HG03432 (cell line): Measurements from ENCODE around the gene CLEC9A.
"Not testable (repeated sequence)": the region's sequence is repeated elsewhere in the genome, so short reads cannot be mapped to it uniquely, and the experiment has no call there.

Experiments used
- ATAC-seq: cut with Tn5 transposase; IDR thresholded peaks from one replicate; pipeline ENCODE4 v1.9.1; 2021; ENCODE audit warnings: mild to moderate bottlenecking, moderate library complexity; ENCODE audit not compliant: unreplicated experiment

Gene CLEC9A

DNA sequence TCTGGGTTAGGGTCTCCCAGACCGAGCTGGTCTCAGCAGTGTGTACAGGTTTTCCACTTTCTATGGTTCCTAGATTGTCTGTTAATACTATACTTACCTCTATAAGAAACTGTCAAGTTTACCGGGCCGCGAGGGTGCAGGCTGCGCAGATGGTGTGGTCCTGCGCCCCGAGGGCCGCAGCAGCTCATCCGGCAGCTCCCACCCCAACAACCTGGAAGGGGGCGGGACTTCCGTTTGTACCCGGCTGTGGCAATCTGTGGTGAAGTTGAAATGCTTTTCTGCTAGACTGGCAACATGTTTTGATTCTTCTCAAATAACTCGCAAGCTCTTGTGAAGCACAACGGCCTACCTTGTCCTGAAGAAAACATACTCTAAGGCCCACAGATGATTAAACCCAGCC, at the start of gene CLEC9A:
TSS of gene CLEC9A (plus strand) at position 237 of the 400 bp plus-strand sequence. CDS start 22,006 bp downstream, outside the sequence.
- no peak for ATAC-seq

GRCh38 chr12:9991876-9992275, 38.6 kb upstream of the CLEC9A start:
- ATAC-seq = no peak

DNA sequence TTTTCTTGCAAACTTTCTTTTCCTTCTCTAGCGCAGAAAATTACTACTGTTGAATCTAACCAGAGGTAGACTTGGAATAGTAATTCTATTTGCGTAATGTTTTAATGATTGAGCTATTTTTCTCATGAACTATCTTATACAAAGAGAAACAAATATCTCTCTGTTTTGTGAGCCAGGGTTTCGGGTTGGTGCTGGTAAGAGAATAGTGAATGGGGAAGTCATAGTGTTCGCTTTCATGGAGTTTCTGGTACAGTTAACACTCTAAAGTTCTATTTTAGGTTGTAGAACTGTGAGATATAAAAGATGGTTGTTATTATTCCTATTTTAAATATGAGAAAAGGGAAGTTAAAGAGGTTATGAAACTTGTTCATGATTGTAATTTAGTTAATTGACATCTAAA, 38.2 kb upstream of the CLEC9A start:
- no peak for ATAC-seq

GRCh38 chr12:9999016-9999415, 31.5 kb upstream of the CLEC9A start, which contains the start of gene CLEC1B:
CLEC1B (minus strand) TSS chr12:9999121; CDS start chr12:9999100, 21 bp downstream.
- ATAC-seq = no peak

DNA sequence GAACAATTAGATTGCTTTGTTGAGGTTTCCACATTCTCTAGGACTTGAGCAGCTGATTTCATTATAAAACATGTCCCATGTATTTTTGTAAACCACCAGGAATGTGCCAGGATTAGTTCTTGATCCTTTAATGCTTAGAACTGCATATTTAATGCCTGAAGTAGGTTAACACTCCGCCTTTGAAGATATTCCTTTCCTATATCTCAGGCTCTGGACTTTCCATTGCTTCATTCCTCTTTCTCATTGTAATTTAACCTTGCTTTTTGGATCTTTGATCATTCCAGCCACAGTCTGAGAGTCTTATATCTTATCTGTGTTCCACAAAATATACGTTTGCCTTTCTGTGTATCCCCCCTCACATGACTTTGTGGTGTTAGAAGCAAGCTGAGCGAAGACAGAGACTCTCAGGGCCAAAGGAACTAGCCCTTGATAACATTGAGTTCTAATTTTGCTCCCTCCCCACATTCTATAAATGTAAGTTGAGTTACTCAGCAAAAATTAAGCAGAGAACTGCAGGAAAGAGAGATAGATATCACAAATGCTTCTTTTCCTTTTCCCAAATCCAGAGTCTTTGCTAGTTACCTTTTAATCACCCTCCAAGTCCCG, 29.2 kb upstream of the CLEC9A start:
- no peak for ATAC-seq

GRCh38 chr12:10012630-10013330, 17.7 kb upstream of the CLEC9A start:
- no peak for ATAC-seq

DNA sequence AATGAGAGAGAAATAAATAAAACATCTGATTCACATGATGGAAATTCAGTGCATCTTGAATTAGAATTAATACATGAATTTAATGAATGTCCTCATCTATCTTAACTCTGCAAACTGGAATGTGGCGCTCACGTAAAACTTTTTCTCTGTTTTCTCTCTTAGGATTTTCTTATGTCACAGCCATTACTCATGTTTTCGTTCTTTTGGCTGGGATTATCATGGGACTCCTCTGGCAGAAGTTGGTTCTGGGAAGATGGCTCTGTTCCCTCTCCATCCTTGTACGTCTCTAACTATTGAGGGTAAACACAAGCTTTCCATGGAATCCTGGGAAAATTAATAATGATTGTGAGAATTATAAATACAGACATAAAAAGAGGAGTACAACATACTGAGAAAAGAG, 15.0 kb upstream of the CLEC9A start:
- ATAC-seq = no peak

DNA sequence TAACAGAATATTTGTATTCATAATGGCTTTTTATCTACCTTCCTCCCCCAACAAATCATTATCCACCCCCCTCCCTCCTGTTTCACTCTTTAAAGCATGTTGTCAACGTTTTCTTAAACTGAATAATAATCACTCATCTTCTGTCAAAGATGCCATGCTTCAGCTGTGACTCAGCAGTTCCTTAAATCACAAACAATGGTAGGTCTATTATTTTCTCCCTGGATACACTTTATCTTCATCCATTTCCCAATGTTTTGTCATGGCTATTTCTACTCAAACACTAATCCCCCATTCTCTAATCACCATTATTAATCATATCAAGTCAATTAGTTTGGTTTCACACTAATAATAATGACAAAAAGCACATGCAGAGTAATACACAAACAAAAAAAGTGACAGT, 13.6 kb upstream of the CLEC9A start:
- ATAC-seq = no peak

DNA sequence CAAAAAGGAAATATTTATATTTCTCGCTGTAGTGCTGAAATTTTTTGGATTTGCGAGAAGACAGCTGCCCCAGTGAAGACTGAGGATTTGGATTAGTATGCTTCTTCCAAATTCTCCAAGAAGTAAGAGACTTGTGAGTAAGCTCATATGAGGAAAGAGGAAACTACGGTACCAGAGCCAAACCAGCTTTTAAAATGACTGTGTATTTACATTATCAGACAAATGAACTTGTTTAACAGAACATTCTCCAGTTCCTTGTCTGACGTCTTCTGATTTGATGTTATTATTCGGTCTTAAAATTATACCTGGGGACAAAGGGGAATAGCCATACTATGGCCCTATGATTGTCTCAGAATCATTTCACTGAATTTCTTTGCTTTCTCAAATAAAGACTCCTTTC, 12.1 kb upstream of the CLEC9A start:
- ATAC-seq = no peak

- ATAC-seq = no peak
These were observed 9.1 kb upstream of the CLEC9A start for GRCh38 chr12:10021342-10021741.

DNA sequence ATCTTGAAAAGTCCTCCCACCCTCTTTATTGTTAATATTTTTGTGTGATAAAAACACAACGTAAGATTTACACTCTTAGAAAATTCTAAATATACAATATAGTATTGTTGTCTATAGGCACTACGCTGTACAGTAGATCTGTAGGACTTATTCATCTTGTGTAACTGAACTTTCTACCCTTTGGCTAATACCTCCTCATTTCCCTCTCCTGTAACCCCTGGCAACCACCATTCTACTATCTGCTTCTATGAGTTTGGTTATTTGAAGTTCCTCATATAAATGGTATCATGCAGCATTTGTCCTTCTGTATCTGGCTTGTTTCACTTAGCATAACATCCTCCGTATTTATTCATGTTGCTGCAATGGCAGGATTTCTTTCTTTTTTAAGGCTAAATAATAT, 5.2 kb upstream of the CLEC9A start:
- no peak for ATAC-seq

DNA sequence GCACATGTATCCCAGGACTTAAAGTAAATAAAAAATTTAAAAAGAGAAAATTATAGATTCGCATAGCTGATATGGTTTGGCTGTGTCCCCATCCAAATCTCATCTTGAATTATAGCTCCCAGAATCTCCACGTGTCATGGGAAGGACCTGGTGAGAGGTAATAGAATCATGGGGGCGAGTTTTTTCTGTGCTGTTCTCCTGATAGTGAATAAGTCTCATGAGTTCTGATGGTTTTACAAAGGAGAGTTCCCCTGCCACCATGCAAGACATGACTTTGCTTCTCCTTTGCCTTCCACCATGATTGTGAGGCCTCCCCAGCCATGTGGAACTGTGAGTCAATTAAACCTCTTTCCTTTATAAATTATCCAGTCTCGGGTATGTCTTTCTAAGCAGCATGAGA, 3.8 kb upstream of the CLEC9A start:
- ATAC-seq = not testable (repeated sequence)

GRCh38 chr12:10027311-10027710, 3.2 kb upstream of the CLEC9A start:
- ATAC-seq = no peak

- ATAC-seq = no peak
These were observed 2.8 kb upstream of the CLEC9A start for GRCh38 chr12:10027721-10028120.

GRCh38 chr12:10031321-10031720, 839 bp downstream of the CLEC9A start:
- no peak for ATAC-seq

- no peak for ATAC-seq
These were observed 1.3 kb downstream of the CLEC9A start for GRCh38 chr12:10031771-10032175.

DNA sequence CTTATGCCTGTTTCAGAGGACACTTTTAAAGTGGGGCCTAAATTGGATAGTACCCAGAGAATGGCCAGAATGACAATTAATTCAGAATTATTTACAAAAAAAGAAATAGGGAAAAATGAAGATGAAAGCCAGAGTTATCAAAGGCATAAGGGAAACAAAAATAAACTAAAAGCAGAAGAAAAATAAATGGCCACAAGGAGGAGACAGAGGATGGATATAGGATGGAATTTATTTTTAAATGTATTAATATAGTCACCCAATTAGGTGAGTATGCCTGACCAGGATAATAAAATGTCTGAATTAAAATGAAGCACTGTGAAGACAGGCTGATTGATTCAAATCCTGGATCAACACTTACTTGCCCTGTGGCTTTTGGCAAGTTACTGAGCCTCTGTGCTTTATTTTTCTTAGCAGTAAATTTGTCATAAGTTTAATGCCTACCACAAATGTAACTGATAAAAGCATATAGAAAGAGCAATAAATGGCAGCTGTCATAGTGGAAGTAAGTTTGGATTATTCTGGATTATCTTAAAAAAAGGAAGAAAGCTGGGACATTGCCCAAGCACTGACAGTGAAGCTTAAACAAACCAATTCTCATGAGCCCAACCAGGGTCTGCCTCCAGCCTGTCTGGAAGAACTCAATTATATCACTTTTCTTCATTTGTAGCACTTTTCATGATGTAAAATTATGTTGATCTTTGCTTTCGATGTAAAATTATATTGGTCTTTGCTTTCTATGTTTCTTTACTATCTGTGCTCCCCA, 3.5 kb downstream of the CLEC9A start:
- no peak for ATAC-seq

GRCh38 chr12:10042167-10042566, 11.7 kb downstream of the CLEC9A start:
- ATAC-seq = no peak

DNA sequence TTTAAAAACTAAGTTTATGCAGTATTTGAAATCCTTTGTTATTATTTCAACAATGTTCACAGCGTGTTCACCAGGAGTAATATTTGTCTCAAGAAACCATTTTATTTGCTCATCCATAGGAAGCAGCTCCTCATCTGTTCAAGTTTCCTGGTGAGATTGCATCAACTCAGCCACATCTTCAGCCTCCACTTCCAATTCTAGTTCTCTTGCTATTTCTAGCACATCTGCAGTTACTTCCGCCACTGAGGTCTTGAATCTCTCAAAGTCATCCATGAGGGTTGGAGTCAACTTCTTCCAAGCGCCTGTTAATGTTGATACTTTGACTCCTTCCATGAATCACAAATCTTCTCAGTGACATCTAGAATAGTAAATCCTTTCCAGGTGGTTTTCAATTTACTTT, 18.0 kb downstream of the CLEC9A start:
- no peak for ATAC-seq

DNA sequence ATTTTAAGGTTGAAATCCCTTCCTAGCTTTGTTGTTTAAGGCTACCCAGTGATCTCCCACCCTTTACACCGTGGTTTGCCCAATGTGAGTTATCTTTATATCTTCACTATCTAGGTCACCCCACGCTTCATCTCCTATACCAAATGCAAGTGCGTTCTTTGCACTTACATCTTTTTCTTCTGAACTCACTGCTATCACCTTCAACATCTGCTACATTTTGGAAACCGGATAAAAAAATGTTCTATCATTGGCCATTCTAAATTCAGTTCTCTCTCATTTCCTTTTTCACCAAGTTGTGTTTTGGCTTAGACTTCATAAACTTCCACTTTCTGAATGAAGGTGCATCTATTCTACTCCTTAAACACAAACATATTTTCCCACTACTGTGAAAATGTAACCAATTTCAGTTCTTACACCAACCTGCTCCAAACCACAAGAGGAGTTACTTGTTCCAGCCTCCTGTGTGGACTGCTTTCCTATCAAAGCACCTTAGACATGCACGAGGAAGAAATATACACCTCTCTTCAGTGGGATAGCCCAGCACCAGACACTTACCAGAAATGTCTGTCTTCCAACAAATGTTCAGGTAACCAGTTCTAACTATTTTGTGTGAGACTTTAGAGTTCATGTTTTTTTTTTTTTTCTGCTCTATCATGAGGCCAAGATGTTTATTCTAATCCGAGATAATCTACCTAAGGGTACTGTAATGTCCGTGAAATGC, 21.9 kb downstream of the CLEC9A start:
- no peak for ATAC-seq

GRCh38 chr12:10058387-10058786, 27.9 kb downstream of the CLEC9A start:
- no peak for ATAC-seq
